HG03135 (cell line): Measurements from ENCODE around the gene PLOD3.
"Not testable (repeated sequence)": the region's sequence is repeated elsewhere in the genome, so short reads cannot be mapped to it uniquely, and the experiment has no call there.

Source experiments
- ATAC-seq: cut with Tn5 transposase; IDR thresholded peaks from one replicate; pipeline ENCODE4 v1.9.1; 2021; ENCODE audit warnings: mild to moderate bottlenecking, moderate library complexity; ENCODE audit not compliant: unreplicated experiment

Gene PLOD3

GRCh38 chr7:101217388-101218235, at the start of gene PLOD3, which contains the start of gene ZNHIT1:
Gene PLOD3 (minus strand): TSS chr7:101217581. CDS start chr7:101217274, 307 bp downstream.
Gene ZNHIT1 (plus strand): TSS chr7:101218165. CDS start chr7:101218196, 31 bp downstream.
- peak; percentile 57 for ATAC-seq

- ATAC-seq, result no peak
Observed at GRCh38 chr7:101265622-101266516, 48.5 kb upstream of the PLOD3 start.

GRCh38 chr7:101264102-101264706, 46.8 kb upstream of the PLOD3 start:
- not testable (repeated sequence) for ATAC-seq

- ATAC-seq, result no peak
Observed at GRCh38 chr7:101258243-101258731, 40.9 kb upstream of the PLOD3 start.

- ATAC-seq, result no peak
Observed at GRCh38 chr7:101255796-101256195, 38.4 kb upstream of the PLOD3 start.

GRCh38 chr7:101253199-101253598, 35.8 kb upstream of the PLOD3 start:
- not testable (repeated sequence) for ATAC-seq

- peak; percentile 98 for ATAC-seq
Observed at GRCh38 chr7:101251871-101252659, 34.7 kb upstream of the PLOD3 start.

GRCh38 chr7:101250324-101250723, 32.9 kb upstream of the PLOD3 start:
- no peak for ATAC-seq

GRCh38 chr7:101248276-101248675, 30.9 kb upstream of the PLOD3 start:
- ATAC-seq, result no peak

- ATAC-seq, result no peak
Observed at GRCh38 chr7:101245147-101245668, 27.8 kb upstream of the PLOD3 start.

- ATAC-seq, result peak; percentile 88
Observed at GRCh38 chr7:101244375-101245146, 27.2 kb upstream of the PLOD3 start, which contains the start of gene FIS1. Gene FIS1 (minus strand): TSS chr7:101245081. CDS start chr7:101245004, 77 bp downstream.

- no peak for ATAC-seq
Observed at GRCh38 chr7:101243646-101244374, 26.4 kb upstream of the PLOD3 start.

- ATAC-seq, result no peak
Observed at GRCh38 chr7:101241443-101242349, 24.3 kb upstream of the PLOD3 start.

GRCh38 chr7:101241015-101241363, 23.6 kb upstream of the PLOD3 start:
- ATAC-seq, result no peak

- ATAC-seq, result no peak
Observed at GRCh38 chr7:101240226-101241014, 23.0 kb upstream of the PLOD3 start.

- no peak for ATAC-seq
Observed at GRCh38 chr7:101239951-101240220, 22.5 kb upstream of the PLOD3 start.
